ENCODE data around the gene FAM168B. TPM values are rescaled to one million over a fixed set of nuclear protein-coding genes. Genes with fewer than 3 reads are reported as not detected.

The FAM168B gene
- polyA plus RNA-seq, 2 of the 4 experiments (the other 2 are of a cell fraction), result 83.2 to 86.8 TPM

GRCh38 chr2:131016826-131017741 lies 76.2 kb downstream of the FAM168B start:
- H3K4me1 ChIP-seq, result peaks cover 29% of the 10 kb centered on the region
- peak overlapping the region; percentile 87 for H3K4me2 ChIP-seq
- peak overlapping the region; percentile 82 to 85 for H3K27ac ChIP-seq
- H3K9me3 ChIP-seq, result no peaks in the 10 kb centered on the region
- peak overlapping the region; percentile 29; the same call in 2 of the 3 replicates for H3K4me3 ChIP-seq
- POLR2A ChIA-PET, result interaction anchor here (0.5 to 2.0 kb wide), 3 partner anchors 76 to 220 kb away, joined by 3 to 9 read pairs (median 3); partner anchors contain the start of gene FAM168B
- peak; percentile 84 for FAIRE-seq
- TF ChIP-seq RARB (CRISPR knock-in tag; IDR thresholded peaks at IDR 0.05) (no peak), CHD4 (IDR thresholded peaks at IDR 0.05; ENCODE audit: borderline replicate concordance) (no peak), FOSB (CRISPR knock-in tag; IDR thresholded peaks at IDR 0.05) (no peak), CEBPB (IDR thresholded peaks at IDR 0.05) (peak; percentile 76 to 90), MAFK (IDR thresholded peaks at IDR 0.05; ENCODE audit: partially characterized antibody) (no peak), SMC3 (IDR thresholded peaks at IDR 0.05) (peak; percentile 11; the same call in 1 of the 3 replicates), JUN (IDR thresholded peaks at IDR 0.05) (peak in 1 of 2 experiments; percentile 69; a peak in 3 of 5 replicates), CBX2 (IDR thresholded peaks at IDR 0.05; ENCODE audit: borderline replicate concordance, low read depth) (no peak), NPAS2 (CRISPR knock-in tag; IDR thresholded peaks at IDR 0.05; ENCODE audit: borderline replicate concordance) (no peak), ZSCAN20 (CRISPR knock-in tag; IDR thresholded peaks at IDR 0.05) (no peak), RAD21 (conservative IDR thresholded peaks at IDR 0.05 in 1 of 2, IDR thresholded peaks at IDR 0.05 in 1 of 2) (0 out of 5 replicates have a peak, but pooled peaks of 1 of the 2 experiments have one; percentile 18), HDAC2 (IDR thresholded peaks at IDR 0.05) (no peak), HMGXB4 (CRISPR knock-in tag; IDR thresholded peaks at IDR 0.05; ENCODE audit: borderline replicate concordance) (no peak), ZNF302 (CRISPR knock-in tag; IDR thresholded peaks at IDR 0.05) (no peak), GATA3 (IDR thresholded peaks at IDR 0.05; ENCODE audit: borderline replicate concordance) (peak; percentile 65; the same call in 1 of the 2 replicates), EP300 (IDR thresholded peaks at IDR 0.05) (peak in 1 of 2 experiments; percentile 54; a peak in 2 of 5 replicates), MAX (IDR thresholded peaks at IDR 0.05) (0 out of 2 replicates have a peak, but pooled peaks have one; percentile 18), JUNB (IDR thresholded peaks at IDR 0.05) (peak; percentile 55; the same call in 1 of the 2 replicates), HOXB13 (CRISPR knock-in tag; IDR thresholded peaks at IDR 0.05; ENCODE audit: low read depth) (no peak)
- CTCF ChIA-PET, result interaction anchor here (0.9 to 1.5 kb wide), 7 partner anchors 10 to 219 kb away, joined by 3 to 6 read pairs (median 3); no protein-coding TSS in a partner anchor
- 4% methylated on average over 8 of the region's 8 CpGs for WGBS (ENCODE audit: missing lambda C conversion rate)
- ATAC-seq, result peak; percentile 93 to 95
- peak; percentile 65 to 85 for DNase-seq (ENCODE audit: low read depth in 1 of 2, low spot score in 1 of 2)

- no peak for TF ChIP-seq HES2 (IDR thresholded peaks at IDR 0.05)
- TF ChIP-seq PHF8 (IDR thresholded peaks at IDR 0.05; ENCODE audit: borderline replicate concordance, low read depth), result no peak
- no peak for TF ChIP-seq MAZ (IDR thresholded peaks at IDR 0.05; ENCODE audit: borderline replicate concordance, low read depth, low read length)
- no peak for TF ChIP-seq RAD21 (conservative IDR thresholded peaks at IDR 0.05 in 1 of 2, IDR thresholded peaks at IDR 0.05 in 1 of 2)
- TF ChIP-seq HEYL (CRISPR knock-in tag; IDR thresholded peaks at IDR 0.05), result no peak
- TF ChIP-seq ELK1 (IDR thresholded peaks at IDR 0.05; ENCODE audit: low read depth, low read length), result no peak
- no peak for TF ChIP-seq NFE2L2 (conservative IDR thresholded peaks at IDR 0.05; ENCODE audit: low read length)
- TF ChIP-seq FOSL2 (IDR thresholded peaks at IDR 0.05), result no peak
- no peak for TF ChIP-seq FOSL2 (CRISPR knock-in tag; IDR thresholded peaks at IDR 0.05)
- TF ChIP-seq HOXA7 (CRISPR knock-in tag; IDR thresholded peaks at IDR 0.05), result no peak
- TF ChIP-seq CBX2 (IDR thresholded peaks at IDR 0.05; ENCODE audit: borderline replicate concordance, low read depth), result no peak
- TF ChIP-seq TFCP2L1 (CRISPR knock-in tag; IDR thresholded peaks at IDR 0.05), result no peak
- no peak for TF ChIP-seq ZC3H11A (IDR thresholded peaks at IDR 0.05)
- TF ChIP-seq EHF (CRISPR knock-in tag; IDR thresholded peaks at IDR 0.05), result no peak
- TF ChIP-seq E2F6 (IDR thresholded peaks at IDR 0.05; ENCODE audit: borderline replicate concordance, low read depth), result no peak
- no peak for TF ChIP-seq KDM5A (IDR thresholded peaks at IDR 0.05)
- no peak for TF ChIP-seq MAX (IDR thresholded peaks at IDR 0.05)
- ATAC-seq, result no peak
- Histone ChIP-seq H3K27ac (peak overlapping the region; percentile 82 to 85; a peak in 5 of 6 replicates), H3K4me3 (no peak overlapping the region), H3K9me3 (no peaks in the 10 kb centered on the region), H3K4me2 (peak overlapping the region; percentile 87; the same call in 2 of the 3 replicates), H3K4me1 (peaks cover 29% of the 10 kb centered on the region)
- no peak for FAIRE-seq
- WGBS (ENCODE audit: missing lambda C conversion rate), result 88% methylated on average over 11 of the region's 11 CpGs
- no peak for DNase-seq (ENCODE audit: low read depth in 1 of 2, low spot score in 1 of 2)
- ChIA-PET CTCF (interaction anchor here (0.7 kb wide), 1 partner anchor 96 kb away, joined by 3 read pairs; no protein-coding TSS in a partner anchor), POLR2A (no interaction called here)
These were observed 77.5 kb downstream of the FAM168B start for GRCh38 chr2:131015764-131016163.

All from A549 (cell line).